WTC11 (cell line): Measurements from ENCODE around the gene CPNE4. TPM values are rescaled to one million over a fixed set of nuclear protein-coding genes. Genes with fewer than 3 reads are reported as not detected.

ENCODE experiments used
- ATAC-seq: fragments of 200-7000 bp; cut with Tn5 transposase; 2 replicates; pipeline ENCODE4 v1.10.0; 2021; ENCODE audit warnings: mild to moderate bottlenecking, moderate library complexity
- CTCF ChIA-PET: fragments of 300-600 bp; sonication (Branson Sonifier 250); formaldehyde crosslinking; loops from one replicate; lab custom pipeline; 2021; ENCODE audit warnings: antibody characterized with exemption; lab: Charles Lee
- POLR2A ChIA-PET: fragments of 350-600 bp; sonication (Branson Sonifier 250); formaldehyde crosslinking; loops from one replicate; lab custom pipeline; 2021; ENCODE audit warnings: antibody characterized with exemption; lab: Charles Lee
- DNase-seq: peaks from one replicate; pipeline ENCODE4 v3.0.0; 2021; ENCODE audit warnings: low spot score
- H3K27ac Mint-ChIP-seq: 2 replicates; pipeline ENCODE4 v1.8.0; 2021; ENCODE audit warnings: mixed read lengths
- H3K27me3 Mint-ChIP-seq: 2 replicates; pipeline ENCODE4 v1.8.0; 2021; ENCODE audit warnings: low read depth, mild to moderate bottlenecking, moderate library complexity, mixed read lengths
- H3K36me3 Mint-ChIP-seq: 2 replicates; pipeline ENCODE4 v1.8.0; 2021; ENCODE audit warnings: mixed read lengths
- H3K4me1 Mint-ChIP-seq: 2 replicates; pipeline ENCODE4 v1.8.0; 2022; ENCODE audit warnings: mixed read lengths
- H3K4me3 Mint-ChIP-seq: 2 replicates; pipeline ENCODE4 v1.8.0; 2021; ENCODE audit warnings: mild to moderate bottlenecking, moderate library complexity, mixed read lengths
- H3K9me3 Mint-ChIP-seq: 2 replicates; pipeline ENCODE4 v1.8.0; 2021; ENCODE audit warnings: mixed read lengths
- ARID4B ChIP-seq: sonication (generic); formaldehyde crosslinking; IDR thresholded peaks from 2 replicates; pipeline ENCODE4 v1.8.0; 2023; ENCODE audit warnings: missing genetic modification reagents, mild to moderate bottlenecking, borderline replicate concordance
- ATF2 ChIP-seq: sonication (generic); formaldehyde crosslinking; IDR thresholded peaks from 2 replicates; pipeline ENCODE4 v1.8.1; 2022; ENCODE audit warnings: low read depth, missing genetic modification reagents, borderline replicate concordance
- CREB1 ChIP-seq: sonication (generic); formaldehyde crosslinking; IDR thresholded peaks from 2 replicates; pipeline ENCODE4 v1.8.0; 2023; ENCODE audit warnings: mild to moderate bottlenecking, missing genetic modification reagents
- E2F5 ChIP-seq: sonication (generic); formaldehyde crosslinking; IDR thresholded peaks from 2 replicates; pipeline ENCODE4 v1.8.1; 2022; ENCODE audit warnings: mild to moderate bottlenecking, moderate library complexity, missing genetic modification reagents
- GTF2I ChIP-seq: fragments of 250-450 bp; sonication (Bioruptor Pico); conservative IDR thresholded peaks from 2 replicates; pipeline ENCODE4 v1.4.0; 2021; ENCODE audit warnings: mild to moderate bottlenecking
- HMGXB4 ChIP-seq: sonication (generic); formaldehyde crosslinking; IDR thresholded peaks from 2 replicates; pipeline ENCODE4 v1.8.1; 2023; ENCODE audit warnings: mild to moderate bottlenecking, moderate library complexity, missing genetic modification reagents
- IRF1 ChIP-seq: sonication (generic); formaldehyde crosslinking; IDR thresholded peaks from 2 replicates; pipeline ENCODE4 v1.8.0; 2023; ENCODE audit warnings: missing genetic modification reagents
- JAZF1 ChIP-seq: fragments of 250-450 bp; sonication (Bioruptor Pico); IDR thresholded peaks from 2 replicates; pipeline ENCODE4 v1.9.0; 2021; ENCODE audit warnings: moderate library complexity, mild to moderate bottlenecking, inconsistent platforms
- MXD4 ChIP-seq: fragments of 250-450 bp; sonication (Bioruptor Pico); IDR thresholded peaks from 2 replicates; pipeline ENCODE4 v1.8.0; 2021; ENCODE audit warnings: mild to moderate bottlenecking, moderate library complexity, borderline replicate concordance
- MYBL2 ChIP-seq: sonication (generic); formaldehyde crosslinking; IDR thresholded peaks from 2 replicates; pipeline ENCODE4 v1.8.1; 2023; ENCODE audit warnings: mild to moderate bottlenecking, moderate library complexity, missing genetic modification reagents
- NFATC4 ChIP-seq: fragments of 250-450 bp; sonication (Bioruptor Pico); IDR thresholded peaks from 2 replicates; pipeline ENCODE4 v1.9.0; 2021; ENCODE audit warnings: mild to moderate bottlenecking
- NFYB ChIP-seq: sonication (generic); formaldehyde crosslinking; conservative IDR thresholded peaks from 2 replicates; pipeline ENCODE4 v1.8.0; 2022; ENCODE audit warnings: low read depth, missing genetic modification reagents
- PRDM15 ChIP-seq: sonication (generic); formaldehyde crosslinking; IDR thresholded peaks from 2 replicates; pipeline ENCODE4 v1.8.0; 2022; ENCODE audit warnings: missing genetic modification reagents
- ZBTB43 ChIP-seq: sonication (generic); formaldehyde crosslinking; IDR thresholded peaks from 2 replicates; pipeline ENCODE4 v1.8.1; 2023; ENCODE audit warnings: mild to moderate bottlenecking, missing genetic modification reagents
- ZNF121 ChIP-seq: sonication (generic); formaldehyde crosslinking; IDR thresholded peaks from 2 replicates; pipeline ENCODE4 v1.8.0; 2023; ENCODE audit warnings: missing genetic modification reagents
- ZNF281 ChIP-seq: sonication (generic); formaldehyde crosslinking; IDR thresholded peaks from 2 replicates; pipeline ENCODE4 v1.8.0; 2023; ENCODE audit warnings: mild to moderate bottlenecking, missing genetic modification reagents
- ZNF317 ChIP-seq: sonication (generic); formaldehyde crosslinking; IDR thresholded peaks from 2 replicates; pipeline ENCODE4 v1.8.1; 2023; ENCODE audit warnings: low read depth, mild to moderate bottlenecking, moderate library complexity, missing genetic modification reagents, borderline replicate concordance
- ZNF416 ChIP-seq: fragments of 250-450 bp; sonication (Bioruptor Pico); IDR thresholded peaks from 2 replicates; pipeline ENCODE4 v1.9.0; 2021; ENCODE audit warnings: mild to moderate bottlenecking, inconsistent platforms
- total RNA-seq: library from RNA; stranded (reverse); gene quantifications from 3 replicates; pipeline ENCODE4 v1.2.3, GENCODE V29; 2021

CPNE4 gene
- total RNA-seq, 1 experiment from 2014 or later = 2.4 TPM

GRCh38 chr3:131895766-131896165 is 139.0 kb downstream of the CPNE4 start:
- TF ChIP-seq ZNF317 = no peak
- TF ChIP-seq GTF2I (CRISPR knock-in tag) = no peak
- TF ChIP-seq ARID4B (CRISPR knock-in tag) = no peak
- no peak for TF ChIP-seq HMGXB4 (CRISPR knock-in tag)
- no peak for TF ChIP-seq ZNF416 (CRISPR knock-in tag)
- TF ChIP-seq CREB1 = no peak
- TF ChIP-seq ZNF121 (CRISPR knock-in tag) = no peak
- no peak for TF ChIP-seq ZNF281 (CRISPR knock-in tag)
- POLR2A ChIA-PET = no interaction called here
- H3K27ac Mint-ChIP-seq = no peak overlapping the region
- H3K27me3 Mint-ChIP-seq = no peaks in the 10 kb centered on the region
- H3K9me3 Mint-ChIP-seq = no peaks in the 10 kb centered on the region
- CTCF ChIA-PET = no interaction called here
- ATAC-seq = no peak
- no peak overlapping the region for H3K4me3 Mint-ChIP-seq
- peaks cover 5% of the 10 kb centered on the region for H3K4me1 Mint-ChIP-seq
- H3K36me3 Mint-ChIP-seq = no peaks in the 10 kb centered on the region
- no peak for DNase-seq

GRCh38 chr3:131892331-131892730 is 142.5 kb downstream of the CPNE4 start:
- CTCF ChIA-PET = interaction anchor here (0.6 to 2.4 kb wide), 14 partner anchors 8 to 318 kb away, joined by 3 to 13 read pairs (median 4); partner anchors contain the start of gene CPNE4
- Mint-ChIP-seq H3K4me3 (no peak overlapping the region), H3K4me1 (peaks cover 4% of the 10 kb centered on the region; the same call in 1 of the 2 replicates), H3K27me3 (no peaks in the 10 kb centered on the region), H3K27ac (no peak overlapping the region), H3K9me3 (peaks cover 7% of the 10 kb centered on the region), H3K36me3 (peaks cover 4% of the 10 kb centered on the region)
- POLR2A ChIA-PET = no interaction called here
- no peak for DNase-seq
- ATAC-seq = no peak
- TF ChIP-seq MXD4 (CRISPR knock-in tag) (no peak), JAZF1 (CRISPR knock-in tag) (no peak), IRF1 (CRISPR knock-in tag) (no peak), E2F5 (CRISPR knock-in tag) (no peak), MYBL2 (no peak), ATF2 (CRISPR knock-in tag) (no peak), NFYB (no peak), NFATC4 (no peak), ZBTB43 (CRISPR knock-in tag) (no peak), PRDM15 (no peak)
